OCI-LY1 (cell line): Measurements from ENCODE around the gene CCN6.
"Not testable (repeated sequence)": the region's sequence is repeated elsewhere in the genome, so short reads cannot be mapped to it uniquely, and the experiment has no call there.

Experiments used
- H2AFZ ChIP-seq: fragments of 200-600 bp; sonication (generic), shearing (Covaris generic); 2 replicates; pipeline ENCODE4 v1.6.0; 2014; ENCODE audit warnings: antibody characterized with exemption, mild to moderate bottlenecking, low read length
- H3F3A ChIP-seq: fragments of 200-600 bp; sonication (generic), shearing (Covaris generic); 2 replicates; pipeline ENCODE4 v1.6.0; 2014; ENCODE audit warnings: mild to moderate bottlenecking, antibody characterized with exemption, low read length, moderate library complexity; ENCODE audit not compliant: insufficient read depth
- H3K27ac ChIP-seq: fragments of 200-600 bp; sonication (generic); 2 replicates; pipeline ENCODE4 v1.5.1; 2014; ENCODE audit warnings: low read length, mixed run types, mild to moderate bottlenecking, low read depth; ENCODE audit not compliant: poor library complexity, severe bottlenecking
- H3K27me3 ChIP-seq: fragments of 200-600 bp; sonication (generic); 2 replicates; pipeline ENCODE4 v1.6.0; 2014; ENCODE audit warnings: antibody characterized with exemption, mild to moderate bottlenecking, low read length, moderate library complexity; ENCODE audit not compliant: insufficient read depth
- H3K36me3 ChIP-seq: fragments of 200-600 bp; sonication (generic); 2 replicates; pipeline ENCODE4 v1.6.1; 2014; ENCODE audit warnings: mild to moderate bottlenecking, antibody characterized with exemption, low read length, moderate library complexity, mixed read lengths; ENCODE audit not compliant: insufficient read depth
- H3K4me1 ChIP-seq: fragments of 200-600 bp; sonication (generic); 2 replicates; pipeline ENCODE4 v1.5.1; 2014; ENCODE audit warnings: mild to moderate bottlenecking, low read length, moderate library complexity; ENCODE audit not compliant: insufficient read depth, severe bottlenecking
- H3K4me2 ChIP-seq: fragments of 200-600 bp; sonication (generic), shearing (Covaris generic); 2 replicates; pipeline ENCODE4 v1.6.1; 2014; ENCODE audit warnings: low read length
- H3K4me3 ChIP-seq: fragments of 200-600 bp; sonication (generic); 2 replicates; pipeline ENCODE4 v1.5.1; 2014; ENCODE audit warnings: low read length, low read depth, mild to moderate bottlenecking, mixed read lengths; ENCODE audit not compliant: poor library complexity, severe bottlenecking
- H3K79me2 ChIP-seq: fragments of 200-600 bp; shearing (Covaris generic); 2 replicates; pipeline ENCODE4 v1.6.1; 2016; ENCODE audit warnings: mixed run types, low read length, mixed read lengths; ENCODE audit not compliant: insufficient read depth
- H3K9ac ChIP-seq: fragments of 200-600 bp; sonication (generic), shearing (Covaris generic); 2 replicates; pipeline ENCODE4 v1.6.1; 2014; ENCODE audit warnings: mild to moderate bottlenecking, low read length, mixed read lengths
- H3K9me2 ChIP-seq: fragments of 200-600 bp; sonication (generic), shearing (Covaris generic); 2 replicates; pipeline ENCODE4 v1.6.1; 2014; ENCODE audit warnings: low read depth, mild to moderate bottlenecking, low read length, mixed read lengths
- H3K9me3 ChIP-seq: fragments of 200-600 bp; shearing (Covaris generic); 2 replicates; pipeline ENCODE4 v1.6.1; 2014; ENCODE audit warnings: low read length, mixed read lengths
- H4K20me1 ChIP-seq: fragments of 200-600 bp; sonication (generic), shearing (Covaris generic); 2 replicates; pipeline ENCODE4 v1.6.0; 2016; ENCODE audit warnings: mild to moderate bottlenecking, low read length; ENCODE audit not compliant: insufficient read depth
- EZH2 ChIP-seq: fragments of 200-600 bp; sonication (generic), shearing (Covaris generic); IDR thresholded peaks from 2 replicates; pipeline ENCODE4 v1.8.0; 2017; ENCODE audit warnings: borderline replicate concordance, mixed run types, mild to moderate bottlenecking, antibody characterized with exemption, low read length, moderate library complexity, mixed read lengths
- TF ChIP-seq, protein P1 (sequence below): fragments of 200-600 bp; sonication (generic), shearing (Covaris generic); IDR thresholded peaks from 2 replicates; pipeline ENCODE4 v1.5.1; 2017; ENCODE audit warnings: mild to moderate bottlenecking, antibody characterized with exemption, low read length, moderate library complexity, mixed read lengths

Gene CCN6

GRCh38 chr6:112087916-112088315 lies 34.0 kb downstream of the CCN6 start:
- Histone ChIP-seq H3K36me3 (no peaks in the 10 kb centered on the region), H3K9me2 (no peaks in the 10 kb centered on the region), H3K79me2 (no peaks in the 10 kb centered on the region), H3K9me3 (no peaks in the 10 kb centered on the region), H3F3A (no peaks in the 10 kb centered on the region), H3K27me3 (no peaks in the 10 kb centered on the region), H2AFZ (peak overlapping the region; percentile 98), H3K4me1 (peaks cover 16% of the 10 kb centered on the region), H3K4me2 (peak overlapping the region; percentile 88), H3K9ac (peak overlapping the region; percentile 71), H4K20me1 (no peaks in the 10 kb centered on the region), H3K4me3 (peak overlapping the region; percentile 80), H3K27ac (no peak overlapping the region)
- TF ChIP-seq EZH2 = no peak
- TF ChIP-seq, protein P1, sequence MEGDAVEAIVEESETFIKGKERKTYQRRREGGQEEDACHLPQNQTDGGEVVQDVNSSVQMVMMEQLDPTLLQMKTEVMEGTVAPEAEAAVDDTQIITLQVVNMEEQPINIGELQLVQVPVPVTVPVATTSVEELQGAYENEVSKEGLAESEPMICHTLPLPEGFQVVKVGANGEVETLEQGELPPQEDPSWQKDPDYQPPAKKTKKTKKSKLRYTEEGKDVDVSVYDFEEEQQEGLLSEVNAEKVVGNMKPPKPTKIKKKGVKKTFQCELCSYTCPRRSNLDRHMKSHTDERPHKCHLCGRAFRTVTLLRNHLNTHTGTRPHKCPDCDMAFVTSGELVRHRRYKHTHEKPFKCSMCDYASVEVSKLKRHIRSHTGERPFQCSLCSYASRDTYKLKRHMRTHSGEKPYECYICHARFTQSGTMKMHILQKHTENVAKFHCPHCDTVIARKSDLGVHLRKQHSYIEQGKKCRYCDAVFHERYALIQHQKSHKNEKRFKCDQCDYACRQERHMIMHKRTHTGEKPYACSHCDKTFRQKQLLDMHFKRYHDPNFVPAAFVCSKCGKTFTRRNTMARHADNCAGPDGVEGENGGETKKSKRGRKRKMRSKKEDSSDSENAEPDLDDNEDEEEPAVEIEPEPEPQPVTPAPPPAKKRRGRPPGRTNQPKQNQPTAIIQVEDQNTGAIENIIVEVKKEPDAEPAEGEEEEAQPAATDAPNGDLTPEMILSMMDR = no peak

DNA sequence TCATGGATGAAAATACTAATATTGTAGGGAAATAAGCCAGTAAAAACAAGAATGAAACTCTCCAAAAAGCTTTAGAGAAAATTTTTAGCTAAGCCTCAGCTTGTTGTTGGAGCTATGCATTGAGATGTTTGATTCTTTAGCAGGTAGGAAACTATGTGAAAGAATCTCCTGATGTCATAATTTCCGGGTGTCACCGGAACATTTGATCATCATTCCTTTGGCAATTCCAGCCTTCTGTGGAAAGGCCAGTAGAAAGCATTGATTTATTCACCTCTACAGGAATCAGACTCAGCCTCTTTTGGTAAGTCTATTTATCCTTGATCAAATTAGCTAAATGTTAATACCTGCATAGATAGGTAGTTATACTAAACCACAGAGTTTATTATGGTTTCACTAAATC lies 43.0 kb downstream of the CCN6 start:
- Histone ChIP-seq H3K4me3 (no peak overlapping the region), H3K36me3 (no peaks in the 10 kb centered on the region)
- no peak for TF ChIP-seq EZH2
- TF ChIP-seq, protein P1 = no peak

GRCh38 chr6:112100561-112100960 lies 46.7 kb downstream of the CCN6 start:
- no peak for TF ChIP-seq EZH2
- TF ChIP-seq, protein P1 = no peak
- Histone ChIP-seq H3K4me2 (no peak overlapping the region), H3K4me3 (no peak overlapping the region), H3K9me2 (no peaks in the 10 kb centered on the region), H3K36me3 (no peaks in the 10 kb centered on the region), H3K27me3 (no peaks in the 10 kb centered on the region), H4K20me1 (no peaks in the 10 kb centered on the region), H2AFZ (no peak overlapping the region), H3K27ac (no peak overlapping the region), H3K79me2 (no peaks in the 10 kb centered on the region), H3K4me1 (no peaks in the 10 kb centered on the region), H3K9ac (no peak overlapping the region), H3K9me3 (no peaks in the 10 kb centered on the region), H3F3A (no peaks in the 10 kb centered on the region)

More for the DNA sequence above, 43.0 kb downstream of the CCN6 start:
- Histone ChIP-seq H3K9ac (no peak overlapping the region), H3K4me1 (no peaks in the 10 kb centered on the region), H3K27me3 (no peaks in the 10 kb centered on the region), H3K9me2 (no peaks in the 10 kb centered on the region), H3F3A (no peaks in the 10 kb centered on the region), H4K20me1 (no peaks in the 10 kb centered on the region), H2AFZ (no peak overlapping the region), H3K9me3 (no peaks in the 10 kb centered on the region), H3K79me2 (no peaks in the 10 kb centered on the region), H3K27ac (no peak overlapping the region), H3K4me2 (no peak overlapping the region)

GRCh38 chr6:112106026-112106425 lies 52.1 kb downstream of the CCN6 start:
- H3K9me3 ChIP-seq, H3K27ac ChIP-seq, H2AFZ ChIP-seq: not testable (repeated sequence)

More at GRCh38 chr6:112106026-112106425, 52.1 kb downstream of the CCN6 start:
- H3K9ac ChIP-seq, H3K27me3 ChIP-seq, H3K79me2 ChIP-seq, H3K4me3 ChIP-seq, H3K9me2 ChIP-seq, H3K4me2 ChIP-seq, H3K36me3 ChIP-seq, H3F3A ChIP-seq, H4K20me1 ChIP-seq, H3K4me1 ChIP-seq: not testable (repeated sequence)
